HCT116 (cell line): ENCODE results near the gene CD9.

Experiments
- EGR1 ChIP-seq: IDR thresholded peaks from 2 replicates; pipeline ENCODE4 v1.6.1; 2012; ENCODE audit warnings: low read depth
- EZH2 ChIP-seq: fragments of 200-600 bp; sonication (generic); IDR thresholded peaks from 2 replicates; pipeline ENCODE4 v1.6.1; 2017; ENCODE audit warnings: antibody characterized with exemption, mixed run types
- EZH2phosphoT487 ChIP-seq: fragments of 200-600 bp; IDR thresholded peaks from 2 replicates; pipeline ENCODE4 v1.6.1; 2018; ENCODE audit warnings: antibody characterized with exemption, borderline replicate concordance
- POLR2A ChIP-seq: IDR thresholded peaks from 2 replicates; pipeline ENCODE4 v1.7.0; 2011; ENCODE audit warnings: borderline replicate concordance; ENCODE audit not compliant: insufficient read depth, insufficient read length; ENCODE audit errors: extremely low read depth
- POLR2AphosphoS5 ChIP-seq: IDR thresholded peaks from 2 replicates; pipeline ENCODE4 v1.6.1; 2011; ENCODE audit warnings: mild to moderate bottlenecking, low read depth, low read length, moderate library complexity
- SP1 ChIP-seq: IDR thresholded peaks from 2 replicates; pipeline ENCODE4 v1.6.1; 2012; ENCODE audit warnings: low read depth
- ZBTB33 ChIP-seq: IDR thresholded peaks from 2 replicates; pipeline ENCODE4 v1.6.1; 2011; ENCODE audit warnings: mild to moderate bottlenecking, low read length, moderate library complexity; ENCODE audit not compliant: insufficient replicate concordance; ENCODE audit errors: extremely low read depth
- ZFX ChIP-seq: fragments of 450-650 bp; IDR thresholded peaks from 2 replicates; pipeline ENCODE4 v1.6.1; 2017
- ZNF274 ChIP-seq: fragments of 200-500 bp; sonication (Bioruptor generic); IDR thresholded peaks from 2 replicates; pipeline ENCODE4 v1.6.1; 2014; ENCODE audit warnings: mild to moderate bottlenecking, low read depth, low read length, inconsistent platforms
- TF ChIP-seq, protein P1 (sequence below), 3 experiments: fragments of 200-600 bp in 1 of 3; sonication (generic) in 1 of 3; IDR thresholded peaks in 2 of 3; conservative IDR thresholded peaks in 1 of 3; 2 replicates each; pipeline ENCODE4 v1.5.1; 2012 to 2017; ENCODE audit warnings: low read depth in 2 of 3, low read length in 2 of 3, antibody characterized with exemption in 1 of 3, borderline replicate concordance in 1 of 3, control low read depth in 1 of 3, mild to moderate bottlenecking in 1 of 3, mixed read lengths in 1 of 3, mixed run types in 1 of 3, moderate library complexity in 1 of 3; ENCODE audit not compliant: insufficient read depth in 1 of 3
- TF ChIP-seq, protein P2 (sequence below): IDR thresholded peaks from 2 replicates; pipeline ENCODE4 v1.6.1; 2012; ENCODE audit warnings: low read depth

GRCh38 chr12:6195665-6196535 lies 4.3 kb upstream of the CD9 start:
- TF ChIP-seq, protein P1, sequence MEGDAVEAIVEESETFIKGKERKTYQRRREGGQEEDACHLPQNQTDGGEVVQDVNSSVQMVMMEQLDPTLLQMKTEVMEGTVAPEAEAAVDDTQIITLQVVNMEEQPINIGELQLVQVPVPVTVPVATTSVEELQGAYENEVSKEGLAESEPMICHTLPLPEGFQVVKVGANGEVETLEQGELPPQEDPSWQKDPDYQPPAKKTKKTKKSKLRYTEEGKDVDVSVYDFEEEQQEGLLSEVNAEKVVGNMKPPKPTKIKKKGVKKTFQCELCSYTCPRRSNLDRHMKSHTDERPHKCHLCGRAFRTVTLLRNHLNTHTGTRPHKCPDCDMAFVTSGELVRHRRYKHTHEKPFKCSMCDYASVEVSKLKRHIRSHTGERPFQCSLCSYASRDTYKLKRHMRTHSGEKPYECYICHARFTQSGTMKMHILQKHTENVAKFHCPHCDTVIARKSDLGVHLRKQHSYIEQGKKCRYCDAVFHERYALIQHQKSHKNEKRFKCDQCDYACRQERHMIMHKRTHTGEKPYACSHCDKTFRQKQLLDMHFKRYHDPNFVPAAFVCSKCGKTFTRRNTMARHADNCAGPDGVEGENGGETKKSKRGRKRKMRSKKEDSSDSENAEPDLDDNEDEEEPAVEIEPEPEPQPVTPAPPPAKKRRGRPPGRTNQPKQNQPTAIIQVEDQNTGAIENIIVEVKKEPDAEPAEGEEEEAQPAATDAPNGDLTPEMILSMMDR (IDR thresholded peaks at IDR 0.05 in 2 of 3, conservative IDR thresholded peaks at IDR 0.05 in 1 of 3; ENCODE audit: borderline replicate concordance in 1 of 3, insufficient read depth in 1 of 3, low read depth in 2 of 3, low read length in 2 of 3) = peak; percentile 88 to 93 (median 89)
- TF ChIP-seq POLR2A (no peak), ZFX (no peak), EGR1 (no peak), EZH2phosphoT487 (no peak), ZNF274 (no peak), EZH2 (no peak), SP1 (no peak), POLR2AphosphoS5 (0 out of 2 replicates have a peak, but pooled peaks have one; percentile 19), ZBTB33 (no peak)
- TF ChIP-seq, protein P2, sequence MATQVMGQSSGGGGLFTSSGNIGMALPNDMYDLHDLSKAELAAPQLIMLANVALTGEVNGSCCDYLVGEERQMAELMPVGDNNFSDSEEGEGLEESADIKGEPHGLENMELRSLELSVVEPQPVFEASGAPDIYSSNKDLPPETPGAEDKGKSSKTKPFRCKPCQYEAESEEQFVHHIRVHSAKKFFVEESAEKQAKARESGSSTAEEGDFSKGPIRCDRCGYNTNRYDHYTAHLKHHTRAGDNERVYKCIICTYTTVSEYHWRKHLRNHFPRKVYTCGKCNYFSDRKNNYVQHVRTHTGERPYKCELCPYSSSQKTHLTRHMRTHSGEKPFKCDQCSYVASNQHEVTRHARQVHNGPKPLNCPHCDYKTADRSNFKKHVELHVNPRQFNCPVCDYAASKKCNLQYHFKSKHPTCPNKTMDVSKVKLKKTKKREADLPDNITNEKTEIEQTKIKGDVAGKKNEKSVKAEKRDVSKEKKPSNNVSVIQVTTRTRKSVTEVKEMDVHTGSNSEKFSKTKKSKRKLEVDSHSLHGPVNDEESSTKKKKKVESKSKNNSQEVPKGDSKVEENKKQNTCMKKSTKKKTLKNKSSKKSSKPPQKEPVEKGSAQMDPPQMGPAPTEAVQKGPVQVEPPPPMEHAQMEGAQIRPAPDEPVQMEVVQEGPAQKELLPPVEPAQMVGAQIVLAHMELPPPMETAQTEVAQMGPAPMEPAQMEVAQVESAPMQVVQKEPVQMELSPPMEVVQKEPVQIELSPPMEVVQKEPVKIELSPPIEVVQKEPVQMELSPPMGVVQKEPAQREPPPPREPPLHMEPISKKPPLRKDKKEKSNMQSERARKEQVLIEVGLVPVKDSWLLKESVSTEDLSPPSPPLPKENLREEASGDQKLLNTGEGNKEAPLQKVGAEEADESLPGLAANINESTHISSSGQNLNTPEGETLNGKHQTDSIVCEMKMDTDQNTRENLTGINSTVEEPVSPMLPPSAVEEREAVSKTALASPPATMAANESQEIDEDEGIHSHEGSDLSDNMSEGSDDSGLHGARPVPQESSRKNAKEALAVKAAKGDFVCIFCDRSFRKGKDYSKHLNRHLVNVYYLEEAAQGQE = no peak
